HepG2 (cell line): ENCODE measurements around the gene MRPL27. TPM values are rescaled to one million over a fixed set of nuclear protein-coding genes. Genes with fewer than 3 reads are reported as not detected.

Source experiments
- AGO2 ChIP-seq: fragments of 200-400 bp; formaldehyde crosslinking; optimal IDR thresholded peaks from 2 replicates; pipeline ENCODE3; 2017; ENCODE audit warnings: mild to moderate bottlenecking, low read depth, low read length, moderate library complexity
- CREB1 ChIP-seq, 2 experiments: fragments of 450-650 bp in 1 of 2; IDR thresholded peaks; 2 replicates each; pipeline ENCODE4 v1.6.1; 2016 to 2017; ENCODE audit warnings: control low read depth in 1 of 2, mild to moderate bottlenecking in 1 of 2, missing compliant biosample characterization in 1 of 2, missing genetic modification characterization in 1 of 2
- ETV6 ChIP-seq: sonication (generic); formaldehyde crosslinking; conservative IDR thresholded peaks from 2 replicates; pipeline ENCODE4 v1.4.0; 2020; ENCODE audit warnings: missing genetic modification reagents
- HNRNPUL1 ChIP-seq: fragments of 200-400 bp; formaldehyde crosslinking; IDR thresholded peaks from 2 replicates; pipeline ENCODE4 v1.6.1; 2017; ENCODE audit warnings: low read depth, mild to moderate bottlenecking, low read length, moderate library complexity
- KDM2A ChIP-seq: sonication (generic); formaldehyde crosslinking; IDR thresholded peaks from 2 replicates; pipeline ENCODE4 v1.4.0; 2020; ENCODE audit warnings: low read depth, missing genetic modification reagents, borderline replicate concordance
- KDM6A ChIP-seq: IDR thresholded peaks from 2 replicates; pipeline ENCODE4 v1.6.1; 2016; ENCODE audit warnings: low read depth
- PITX1 ChIP-seq: sonication (generic); formaldehyde crosslinking; IDR thresholded peaks from 2 replicates; pipeline ENCODE4 v1.5.1; 2020; ENCODE audit warnings: mild to moderate bottlenecking, missing genetic modification reagents
- POLR2AphosphoS5 ChIP-seq: IDR thresholded peaks from 2 replicates; pipeline ENCODE4 v1.6.1; 2012; ENCODE audit warnings: low read depth, low read length
- SALL2 ChIP-seq: sonication (generic); formaldehyde crosslinking; IDR thresholded peaks from 2 replicates; pipeline ENCODE4 v1.8.1; 2023; ENCODE audit warnings: mild to moderate bottlenecking, missing genetic modification reagents, inconsistent platforms
- SNAPC4 ChIP-seq: sonication (generic); formaldehyde crosslinking; IDR thresholded peaks from 2 replicates; pipeline ENCODE4 v1.4.0; 2020; ENCODE audit warnings: mild to moderate bottlenecking, missing genetic modification reagents
- SP4 ChIP-seq: sonication (generic); formaldehyde crosslinking; IDR thresholded peaks from 2 replicates; pipeline ENCODE4 v1.8.1; 2023; ENCODE audit warnings: mild to moderate bottlenecking, missing genetic modification reagents
- TARDBP ChIP-seq: sonication (generic); formaldehyde crosslinking; IDR thresholded peaks from 2 replicates; pipeline ENCODE4 v1.8.0; 2022; ENCODE audit warnings: mild to moderate bottlenecking, missing genetic modification reagents
- YEATS4 ChIP-seq: sonication (generic); formaldehyde crosslinking; IDR thresholded peaks from 2 replicates; pipeline ENCODE4 v1.4.0; 2020; ENCODE audit warnings: missing genetic modification reagents, borderline replicate concordance
- ZC3H4 ChIP-seq: sonication (generic); formaldehyde crosslinking; IDR thresholded peaks from 2 replicates; pipeline ENCODE4 v1.4.0; 2020; ENCODE audit warnings: missing genetic modification reagents, borderline replicate concordance
- polyA plus RNA-seq, 8 experiments: library from polyadenylated mRNA; depleted of rRNA in 3 of 8; stranded (reverse) in 7 of 8; unstranded in 1 of 8; fragments of >200 nt; fragmentation: Illumina TruSeq in 4 of 8; extraction: Trizol in 4 of 8; gene quantifications; 2 replicates each; pipeline versions ENCODE4 v1.2.1 to v1.2.3, GENCODE V29; 2011 to 2016; ENCODE audit warnings: low read depth in 4 of 8, missing spikeins in 1 of 8, mixed read lengths in 1 of 8; ENCODE audit not compliant: insufficient read depth in 1 of 8
- total RNA-seq, 5 experiments: library from RNA; depleted of rRNA; stranded (reverse); fragments of >200 nt; fragmentation: Illumina TruSeq; extraction: Trizol; gene quantifications; 2 replicates each; pipeline ENCODE4 v1.2.3, GENCODE V29; 2016; ENCODE audit warnings: low read depth in 1 of 5
- TF ChIP-seq, protein P1 (sequence below): sonication (generic); formaldehyde crosslinking; IDR thresholded peaks from 2 replicates; pipeline ENCODE4 v1.8.0; 2022; ENCODE audit warnings: missing genetic modification reagents, mild to moderate bottlenecking, moderate library complexity, borderline replicate concordance
- TF ChIP-seq, protein P2 (sequence below): sonication (generic); formaldehyde crosslinking; IDR thresholded peaks from 2 replicates; pipeline ENCODE4 v1.4.0; 2020; ENCODE audit warnings: missing genetic modification reagents

MRPL27 gene
- total and polyA plus RNA-seq, 2 of the 13 experiments (the other 11 are each of a cell fraction or from before 2014, with no cell fraction given), result 137 to 217 TPM

DNA sequence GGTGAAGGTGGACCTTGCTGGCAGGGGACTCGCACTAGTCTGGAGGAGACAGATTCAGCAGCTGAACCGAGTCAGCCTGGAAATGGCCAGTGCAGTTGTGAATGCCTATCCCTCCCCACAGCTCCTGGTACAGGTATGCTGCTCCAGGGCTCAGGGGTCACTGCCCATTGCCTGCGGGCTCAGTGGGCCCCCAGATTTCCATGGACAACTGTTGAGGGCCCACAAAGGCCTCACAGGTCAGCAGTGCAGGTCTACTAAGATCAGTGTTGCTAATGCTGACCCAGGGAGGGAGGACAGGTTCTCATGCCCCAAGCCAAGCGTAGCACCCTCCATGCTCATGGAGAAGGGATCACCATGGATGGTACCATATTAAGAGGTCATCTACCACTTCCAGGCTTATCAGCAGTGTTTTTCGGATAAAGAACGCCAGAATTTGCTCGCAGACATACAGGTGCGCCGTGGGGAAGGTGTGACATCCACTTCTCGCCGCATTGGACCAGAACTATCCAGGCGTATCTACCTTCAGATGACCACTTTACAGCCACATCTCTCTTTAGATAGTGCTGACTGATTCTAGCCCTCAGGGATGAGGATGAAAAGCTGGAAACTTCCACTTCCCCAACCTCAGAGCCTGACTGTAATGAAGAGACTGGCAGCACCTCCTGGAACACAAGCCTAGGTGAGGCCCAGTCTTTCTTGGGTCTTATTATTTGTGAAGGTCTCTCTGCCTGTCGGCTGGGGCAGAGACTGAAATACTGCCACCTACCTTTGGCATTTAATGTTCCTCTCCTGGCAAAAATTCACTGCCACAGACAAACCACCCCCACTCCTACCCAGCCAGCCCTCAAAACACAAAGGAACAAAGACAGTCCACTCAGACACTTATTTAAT lies 7.6 kb upstream of the MRPL27 start (continued):
- no peak for TF ChIP-seq YEATS4 (CRISPR knock-in tag)
- TF ChIP-seq, protein P1, sequence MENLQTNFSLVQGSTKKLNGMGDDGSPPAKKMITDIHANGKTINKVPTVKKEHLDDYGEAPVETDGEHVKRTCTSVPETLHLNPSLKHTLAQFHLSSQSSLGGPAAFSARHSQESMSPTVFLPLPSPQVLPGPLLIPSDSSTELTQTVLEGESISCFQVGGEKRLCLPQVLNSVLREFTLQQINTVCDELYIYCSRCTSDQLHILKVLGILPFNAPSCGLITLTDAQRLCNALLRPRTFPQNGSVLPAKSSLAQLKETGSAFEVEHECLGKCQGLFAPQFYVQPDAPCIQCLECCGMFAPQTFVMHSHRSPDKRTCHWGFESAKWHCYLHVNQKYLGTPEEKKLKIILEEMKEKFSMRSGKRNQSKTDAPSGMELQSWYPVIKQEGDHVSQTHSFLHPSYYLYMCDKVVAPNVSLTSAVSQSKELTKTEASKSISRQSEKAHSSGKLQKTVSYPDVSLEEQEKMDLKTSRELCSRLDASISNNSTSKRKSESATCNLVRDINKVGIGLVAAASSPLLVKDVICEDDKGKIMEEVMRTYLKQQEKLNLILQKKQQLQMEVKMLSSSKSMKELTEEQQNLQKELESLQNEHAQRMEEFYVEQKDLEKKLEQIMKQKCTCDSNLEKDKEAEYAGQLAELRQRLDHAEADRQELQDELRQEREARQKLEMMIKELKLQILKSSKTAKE (CRISPR knock-in tag), result no peak
- TF ChIP-seq SALL2 (CRISPR knock-in tag), result peak; percentile 16
- TF ChIP-seq PITX1, result no peak
- peak; percentile 81 for TF ChIP-seq AGO2
- no peak for TF ChIP-seq CREB1 (IDR thresholded peaks at IDR 0.05)
- TF ChIP-seq CREB1 (CRISPR knock-in tag; IDR thresholded peaks at IDR 0.05), result no peak
- no peak for TF ChIP-seq HNRNPUL1
- peak; percentile 47; the same call in 1 of the 2 replicates for TF ChIP-seq POLR2AphosphoS5
- TF ChIP-seq ZC3H4 (CRISPR knock-in tag), result 0 out of 2 replicates have a peak, but pooled peaks have one; percentile 48
- peak; percentile 25; the same call in 1 of the 2 replicates for TF ChIP-seq SP4
- TF ChIP-seq KDM2A (CRISPR knock-in tag), result peak; percentile 47; the same call in 1 of the 2 replicates
- no peak for TF ChIP-seq KDM6A (CRISPR knock-in tag)
- no peak for TF ChIP-seq ETV6 (CRISPR knock-in tag)
- no peak for TF ChIP-seq SNAPC4 (CRISPR knock-in tag)
- TF ChIP-seq TARDBP (CRISPR knock-in tag), result no peak
- TF ChIP-seq, protein P2, sequence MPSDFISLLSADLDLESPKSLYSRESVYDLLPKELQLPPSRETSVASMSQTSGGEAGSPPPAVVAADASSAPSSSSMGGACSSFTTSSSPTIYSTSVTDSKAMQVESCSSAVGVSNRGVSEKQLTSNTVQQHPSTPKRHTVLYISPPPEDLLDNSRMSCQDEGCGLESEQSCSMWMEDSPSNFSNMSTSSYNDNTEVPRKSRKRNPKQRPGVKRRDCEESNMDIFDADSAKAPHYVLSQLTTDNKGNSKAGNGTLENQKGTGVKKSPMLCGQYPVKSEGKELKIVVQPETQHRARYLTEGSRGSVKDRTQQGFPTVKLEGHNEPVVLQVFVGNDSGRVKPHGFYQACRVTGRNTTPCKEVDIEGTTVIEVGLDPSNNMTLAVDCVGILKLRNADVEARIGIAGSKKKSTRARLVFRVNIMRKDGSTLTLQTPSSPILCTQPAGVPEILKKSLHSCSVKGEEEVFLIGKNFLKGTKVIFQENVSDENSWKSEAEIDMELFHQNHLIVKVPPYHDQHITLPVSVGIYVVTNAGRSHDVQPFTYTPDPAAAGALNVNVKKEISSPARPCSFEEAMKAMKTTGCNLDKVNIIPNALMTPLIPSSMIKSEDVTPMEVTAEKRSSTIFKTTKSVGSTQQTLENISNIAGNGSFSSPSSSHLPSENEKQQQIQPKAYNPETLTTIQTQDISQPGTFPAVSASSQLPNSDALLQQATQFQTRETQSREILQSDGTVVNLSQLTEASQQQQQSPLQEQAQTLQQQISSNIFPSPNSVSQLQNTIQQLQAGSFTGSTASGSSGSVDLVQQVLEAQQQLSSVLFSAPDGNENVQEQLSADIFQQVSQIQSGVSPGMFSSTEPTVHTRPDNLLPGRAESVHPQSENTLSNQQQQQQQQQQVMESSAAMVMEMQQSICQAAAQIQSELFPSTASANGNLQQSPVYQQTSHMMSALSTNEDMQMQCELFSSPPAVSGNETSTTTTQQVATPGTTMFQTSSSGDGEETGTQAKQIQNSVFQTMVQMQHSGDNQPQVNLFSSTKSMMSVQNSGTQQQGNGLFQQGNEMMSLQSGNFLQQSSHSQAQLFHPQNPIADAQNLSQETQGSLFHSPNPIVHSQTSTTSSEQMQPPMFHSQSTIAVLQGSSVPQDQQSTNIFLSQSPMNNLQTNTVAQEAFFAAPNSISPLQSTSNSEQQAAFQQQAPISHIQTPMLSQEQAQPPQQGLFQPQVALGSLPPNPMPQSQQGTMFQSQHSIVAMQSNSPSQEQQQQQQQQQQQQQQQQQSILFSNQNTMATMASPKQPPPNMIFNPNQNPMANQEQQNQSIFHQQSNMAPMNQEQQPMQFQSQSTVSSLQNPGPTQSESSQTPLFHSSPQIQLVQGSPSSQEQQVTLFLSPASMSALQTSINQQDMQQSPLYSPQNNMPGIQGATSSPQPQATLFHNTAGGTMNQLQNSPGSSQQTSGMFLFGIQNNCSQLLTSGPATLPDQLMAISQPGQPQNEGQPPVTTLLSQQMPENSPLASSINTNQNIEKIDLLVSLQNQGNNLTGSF (CRISPR knock-in tag), result 0 out of 2 replicates have a peak, but pooled peaks have one; percentile 41
